Vagina (tissue), 2 donors: ENCODE results near the gene CCNT1.

ENCODE experiments used
- POLR2A ChIP-seq, 2 donors: fragments of 450-650 bp; IDR thresholded peaks; one replicate each; pipeline ENCODE4 v1.6.1; 2017; ENCODE audit warnings: antibody characterized with exemption in 2 of 2, mild to moderate bottlenecking in 2 of 2, moderate library complexity in 2 of 2
- POLR2AphosphoS5 ChIP-seq, 2 donors: sonication (generic); formaldehyde crosslinking; IDR thresholded peaks; one replicate each; pipeline ENCODE4 v1.9.0; 2017; ENCODE audit warnings: antibody characterized with exemption in 2 of 2, mild to moderate bottlenecking in 2 of 2, low read depth in 1 of 2; ENCODE audit not compliant: insufficient read depth in 1 of 2
- TF ChIP-seq, protein P1 (sequence below), 3 experiments: fragments of 450-650 bp in 2 of 3; fragments of 200-600 bp in 1 of 3; sonication (generic) in 1 of 3; IDR thresholded peaks; one replicate each; pipeline ENCODE4 v1.5.1; 2017 to 2019; ENCODE audit warnings: antibody characterized with exemption in 3 of 3, mild to moderate bottlenecking in 2 of 3, moderate library complexity in 2 of 3

- TF ChIP-seq POLR2A (IDR thresholded peaks at IDR 0.05): no peak
- TF ChIP-seq, protein P1, sequence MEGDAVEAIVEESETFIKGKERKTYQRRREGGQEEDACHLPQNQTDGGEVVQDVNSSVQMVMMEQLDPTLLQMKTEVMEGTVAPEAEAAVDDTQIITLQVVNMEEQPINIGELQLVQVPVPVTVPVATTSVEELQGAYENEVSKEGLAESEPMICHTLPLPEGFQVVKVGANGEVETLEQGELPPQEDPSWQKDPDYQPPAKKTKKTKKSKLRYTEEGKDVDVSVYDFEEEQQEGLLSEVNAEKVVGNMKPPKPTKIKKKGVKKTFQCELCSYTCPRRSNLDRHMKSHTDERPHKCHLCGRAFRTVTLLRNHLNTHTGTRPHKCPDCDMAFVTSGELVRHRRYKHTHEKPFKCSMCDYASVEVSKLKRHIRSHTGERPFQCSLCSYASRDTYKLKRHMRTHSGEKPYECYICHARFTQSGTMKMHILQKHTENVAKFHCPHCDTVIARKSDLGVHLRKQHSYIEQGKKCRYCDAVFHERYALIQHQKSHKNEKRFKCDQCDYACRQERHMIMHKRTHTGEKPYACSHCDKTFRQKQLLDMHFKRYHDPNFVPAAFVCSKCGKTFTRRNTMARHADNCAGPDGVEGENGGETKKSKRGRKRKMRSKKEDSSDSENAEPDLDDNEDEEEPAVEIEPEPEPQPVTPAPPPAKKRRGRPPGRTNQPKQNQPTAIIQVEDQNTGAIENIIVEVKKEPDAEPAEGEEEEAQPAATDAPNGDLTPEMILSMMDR (IDR thresholded peaks at IDR 0.05): no peak
- no peak for TF ChIP-seq POLR2AphosphoS5 (IDR thresholded peaks at IDR 0.05; ENCODE audit: insufficient read depth in 1 of 2, low read depth in 1 of 2)
Observed at GRCh38 chr12:48640854-48641253, 75.7 kb downstream of the CCNT1 start.
